Hepatocyte (in vitro differentiated cells): ENCODE measurements around the gene DHODH.

Source experiments
- CTCF ChIP-seq: fragments of 200-600 bp; sonication (generic); IDR thresholded peaks from 2 replicates; pipeline ENCODE4 v1.5.1; 2016; ENCODE audit warnings: antibody characterized with exemption, mild to moderate bottlenecking; ENCODE audit not compliant: poor library complexity
- EZH2 ChIP-seq: fragments of 200-600 bp; sonication (generic); IDR thresholded peaks from 2 replicates; pipeline ENCODE4 v1.6.1; 2016; ENCODE audit warnings: antibody characterized with exemption, mild to moderate bottlenecking, borderline replicate concordance
- EZH2phosphoT487 ChIP-seq: fragments of 200-600 bp; sonication (generic); IDR thresholded peaks from one replicate; pipeline ENCODE4 v1.6.1; 2018; ENCODE audit warnings: antibody characterized with exemption, mild to moderate bottlenecking, low read depth, moderate library complexity; ENCODE audit not compliant: unreplicated experiment, severe bottlenecking

- no peak for TF ChIP-seq CTCF
- TF ChIP-seq EZH2: no peak
- TF ChIP-seq EZH2phosphoT487: no peak
Measured at GRCh38 chr16:72055911-72056310, 47.4 kb downstream of the DHODH start.
